Stomach (tissue), 4 donors: Measurements from ENCODE around the gene PRKCSH.

ENCODE experiments used
- EP300 ChIP-seq: sonication (generic); formaldehyde crosslinking; IDR thresholded peaks from one replicate; pipeline ENCODE4 v1.6.1; 2017; ENCODE audit warnings: antibody characterized with exemption
- POLR2A ChIP-seq, 4 donors: fragments of 450-650 bp; IDR thresholded peaks; one replicate each; pipeline ENCODE4 v1.6.1; 2016; ENCODE audit warnings: antibody characterized with exemption in 4 of 4, control low read depth in 2 of 4, mild to moderate bottlenecking in 1 of 4, moderate library complexity in 1 of 4
- POLR2AphosphoS5 ChIP-seq, 3 donors: sonication (generic); formaldehyde crosslinking; IDR thresholded peaks; one replicate each; pipeline ENCODE4 v1.6.1; 2016; ENCODE audit warnings: antibody characterized with exemption in 3 of 3
- TF ChIP-seq, protein P1 (sequence below), 7 experiments: fragments of 450-650 bp in 4 of 7; fragments of 200-600 bp in 3 of 7; sonication (generic) in 3 of 7; IDR thresholded peaks; one replicate each; pipeline ENCODE4 v1.5.1; 2016 to 2019; ENCODE audit warnings: antibody characterized with exemption in 7 of 7, control low read depth in 2 of 7, mild to moderate bottlenecking in 1 of 7

DNA sequence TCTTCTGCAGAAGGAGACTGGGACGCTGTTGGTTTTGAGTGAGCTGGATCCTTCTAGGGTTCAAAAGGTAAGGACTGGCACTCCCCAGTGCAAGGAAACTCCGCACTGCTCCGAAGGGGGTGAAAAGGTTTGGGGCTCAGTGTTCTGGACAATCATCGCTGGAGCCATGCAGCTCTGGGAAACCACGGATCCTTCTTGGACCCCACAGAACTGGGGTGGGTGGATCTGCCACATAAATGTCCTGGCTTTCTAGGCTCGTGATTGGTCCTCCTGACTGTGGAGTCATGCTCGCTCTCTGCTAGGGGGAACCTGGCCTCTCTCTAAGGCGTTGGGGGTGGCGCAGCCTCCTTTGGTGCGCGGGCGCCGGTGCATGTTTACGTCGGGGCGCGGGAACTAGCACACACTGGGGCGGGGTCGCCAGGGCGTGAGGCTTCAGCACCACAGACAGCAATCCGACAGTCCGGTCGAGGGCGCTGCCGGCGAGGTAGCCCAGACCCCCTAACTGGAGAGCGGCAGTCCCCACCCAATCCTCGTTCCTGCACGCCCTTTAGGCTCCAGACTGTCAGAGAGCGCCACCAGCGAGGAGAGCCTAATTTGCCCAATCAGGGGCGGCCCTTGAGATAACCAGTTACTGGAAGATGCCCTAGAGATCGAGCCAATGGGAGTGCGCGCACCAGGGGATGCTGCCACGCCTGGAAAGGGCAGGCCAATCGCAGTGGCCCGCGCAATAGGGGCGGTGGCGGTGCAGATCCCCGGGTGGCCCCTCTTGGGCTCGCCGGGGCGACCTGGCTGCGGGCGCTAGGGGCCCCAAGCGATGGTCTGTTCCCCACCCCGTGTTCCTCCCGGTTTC lies 46.3 kb downstream of the PRKCSH start:
- TF ChIP-seq, protein P1, sequence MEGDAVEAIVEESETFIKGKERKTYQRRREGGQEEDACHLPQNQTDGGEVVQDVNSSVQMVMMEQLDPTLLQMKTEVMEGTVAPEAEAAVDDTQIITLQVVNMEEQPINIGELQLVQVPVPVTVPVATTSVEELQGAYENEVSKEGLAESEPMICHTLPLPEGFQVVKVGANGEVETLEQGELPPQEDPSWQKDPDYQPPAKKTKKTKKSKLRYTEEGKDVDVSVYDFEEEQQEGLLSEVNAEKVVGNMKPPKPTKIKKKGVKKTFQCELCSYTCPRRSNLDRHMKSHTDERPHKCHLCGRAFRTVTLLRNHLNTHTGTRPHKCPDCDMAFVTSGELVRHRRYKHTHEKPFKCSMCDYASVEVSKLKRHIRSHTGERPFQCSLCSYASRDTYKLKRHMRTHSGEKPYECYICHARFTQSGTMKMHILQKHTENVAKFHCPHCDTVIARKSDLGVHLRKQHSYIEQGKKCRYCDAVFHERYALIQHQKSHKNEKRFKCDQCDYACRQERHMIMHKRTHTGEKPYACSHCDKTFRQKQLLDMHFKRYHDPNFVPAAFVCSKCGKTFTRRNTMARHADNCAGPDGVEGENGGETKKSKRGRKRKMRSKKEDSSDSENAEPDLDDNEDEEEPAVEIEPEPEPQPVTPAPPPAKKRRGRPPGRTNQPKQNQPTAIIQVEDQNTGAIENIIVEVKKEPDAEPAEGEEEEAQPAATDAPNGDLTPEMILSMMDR (IDR thresholded peaks at IDR 0.05): no peak
- TF ChIP-seq POLR2AphosphoS5 (IDR thresholded peaks at IDR 0.05): no peak
- no peak for TF ChIP-seq EP300
- TF ChIP-seq POLR2A (IDR thresholded peaks at IDR 0.05): no peak
